Nephron (organoid): ENCODE data around the gene BTBD2.

Experiments
- H3K27ac Mint-ChIP-seq, 3 experiments: 2 replicates each; pipeline ENCODE4 v1.8.0; 2020; ENCODE audit warnings: mixed read lengths in 3 of 3, mild to moderate bottlenecking in 2 of 3, moderate library complexity in 1 of 3
- H3K27me3 Mint-ChIP-seq: 2 replicates; pipeline ENCODE4 v1.8.0; 2021; ENCODE audit warnings: low read depth, mild to moderate bottlenecking, moderate library complexity, mixed read lengths
- H3K36me3 Mint-ChIP-seq: 2 replicates; pipeline ENCODE4 v1.8.0; 2020; ENCODE audit warnings: low read depth, mixed read lengths
- H3K4me1 Mint-ChIP-seq: 2 replicates; pipeline ENCODE4 v1.8.0; 2020; ENCODE audit warnings: mixed read lengths
- H3K4me3 Mint-ChIP-seq, 3 experiments: 2 replicates each; pipeline ENCODE4 v1.8.0; 2020; ENCODE audit warnings: mild to moderate bottlenecking in 3 of 3, mixed read lengths in 3 of 3, moderate library complexity in 2 of 3
- H3K9me3 Mint-ChIP-seq: 2 replicates; pipeline ENCODE4 v1.8.0; 2020; ENCODE audit warnings: mixed read lengths
- TF ChIP-seq, protein P1 (sequence below), 3 experiments: fragments of 200-600 bp; sonication (generic); IDR thresholded peaks; one replicate each; pipeline ENCODE4 v1.5.0; 2021; ENCODE audit warnings: antibody characterized with exemption in 3 of 3; ENCODE audit not compliant: unreplicated experiment in 3 of 3

Gene BTBD2

DNA sequence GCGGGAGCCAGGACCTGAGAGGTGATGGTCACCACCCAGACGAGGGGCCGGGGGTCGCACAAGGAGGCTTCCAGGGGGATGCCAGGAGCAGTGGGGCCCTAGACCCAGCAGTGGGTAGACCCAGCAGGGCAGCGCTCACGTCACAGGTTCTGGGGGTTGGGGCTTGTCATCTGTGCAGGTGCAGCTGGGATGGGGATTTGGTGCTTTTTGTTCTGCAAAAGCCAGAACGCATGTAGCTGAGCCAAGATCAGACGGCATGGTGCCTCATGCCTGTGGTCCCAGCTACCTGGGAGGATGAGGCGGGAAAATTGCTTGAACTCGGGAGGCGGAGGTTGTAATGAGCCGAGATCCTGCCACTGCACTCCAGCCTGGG, 59.4 kb downstream of the BTBD2 start:
- TF ChIP-seq, protein P1, sequence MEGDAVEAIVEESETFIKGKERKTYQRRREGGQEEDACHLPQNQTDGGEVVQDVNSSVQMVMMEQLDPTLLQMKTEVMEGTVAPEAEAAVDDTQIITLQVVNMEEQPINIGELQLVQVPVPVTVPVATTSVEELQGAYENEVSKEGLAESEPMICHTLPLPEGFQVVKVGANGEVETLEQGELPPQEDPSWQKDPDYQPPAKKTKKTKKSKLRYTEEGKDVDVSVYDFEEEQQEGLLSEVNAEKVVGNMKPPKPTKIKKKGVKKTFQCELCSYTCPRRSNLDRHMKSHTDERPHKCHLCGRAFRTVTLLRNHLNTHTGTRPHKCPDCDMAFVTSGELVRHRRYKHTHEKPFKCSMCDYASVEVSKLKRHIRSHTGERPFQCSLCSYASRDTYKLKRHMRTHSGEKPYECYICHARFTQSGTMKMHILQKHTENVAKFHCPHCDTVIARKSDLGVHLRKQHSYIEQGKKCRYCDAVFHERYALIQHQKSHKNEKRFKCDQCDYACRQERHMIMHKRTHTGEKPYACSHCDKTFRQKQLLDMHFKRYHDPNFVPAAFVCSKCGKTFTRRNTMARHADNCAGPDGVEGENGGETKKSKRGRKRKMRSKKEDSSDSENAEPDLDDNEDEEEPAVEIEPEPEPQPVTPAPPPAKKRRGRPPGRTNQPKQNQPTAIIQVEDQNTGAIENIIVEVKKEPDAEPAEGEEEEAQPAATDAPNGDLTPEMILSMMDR (IDR thresholded peaks at IDR 0.05; ENCODE audit: unreplicated experiment in 3 of 3): no peak
- no peaks in the 10 kb centered on the region for H3K27me3 Mint-ChIP-seq
- no peak overlapping the region for H3K27ac Mint-ChIP-seq
- H3K4me1 Mint-ChIP-seq: no peaks in the 10 kb centered on the region
- no peaks in the 10 kb centered on the region for H3K9me3 Mint-ChIP-seq
- no peaks in the 10 kb centered on the region for H3K36me3 Mint-ChIP-seq
- no peak overlapping the region for H3K4me3 Mint-ChIP-seq

DNA sequence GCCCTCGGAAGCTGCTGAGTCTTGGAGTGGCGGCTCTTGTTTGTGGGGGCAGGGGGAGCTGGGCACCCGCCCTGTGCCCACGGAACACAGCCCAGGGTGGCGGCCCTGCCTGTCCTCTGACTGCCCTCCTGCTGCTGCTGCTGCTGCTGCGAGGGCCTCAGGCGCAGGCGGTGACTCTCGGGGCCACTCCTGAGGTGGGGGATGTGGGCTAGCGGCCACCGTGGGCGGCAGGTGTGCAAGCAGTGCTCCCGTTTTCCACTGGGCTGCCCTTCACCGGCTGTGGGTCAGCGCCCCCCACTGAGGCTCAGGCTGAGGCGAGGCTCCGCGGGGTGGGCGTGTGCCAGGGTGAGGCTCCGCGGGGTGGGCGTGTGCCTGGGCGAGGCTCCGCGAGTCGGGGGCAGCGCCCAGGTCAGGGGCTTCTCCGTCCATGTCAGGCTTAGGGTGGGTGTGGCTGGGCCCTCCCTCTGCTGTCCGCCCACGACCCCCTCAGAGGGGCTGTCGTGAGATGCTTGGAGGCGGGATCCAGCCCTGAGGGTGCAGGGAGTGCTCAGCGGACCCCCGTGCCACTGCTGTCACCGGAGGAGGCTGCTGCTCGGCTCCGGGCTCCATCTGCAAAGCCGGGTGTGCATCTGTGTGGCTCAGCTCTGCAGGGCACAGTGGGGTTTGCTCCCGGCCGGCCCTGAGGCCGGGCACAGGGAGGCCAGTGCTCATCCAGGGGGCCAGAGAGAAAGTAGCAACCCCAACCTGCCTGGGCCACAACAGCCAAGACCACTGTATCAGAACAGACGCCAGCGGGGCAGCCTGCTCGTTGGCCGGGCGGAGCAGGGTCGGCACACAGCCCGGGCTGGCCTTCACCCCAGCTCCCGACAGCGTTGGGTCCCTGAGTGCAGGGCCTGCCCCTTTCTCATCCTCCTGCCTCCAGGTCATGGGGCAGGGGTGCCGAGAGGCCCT, 60.1 kb downstream of the BTBD2 start:
- Mint-ChIP-seq H3K27me3 (no peaks in the 10 kb centered on the region), H3K9me3 (no peaks in the 10 kb centered on the region), H3K4me3 (no peak overlapping the region), H3K4me1 (no peaks in the 10 kb centered on the region), H3K27ac (no peak overlapping the region), H3K36me3 (peaks cover under 1% of the 10 kb centered on the region)
- TF ChIP-seq, protein P1 (IDR thresholded peaks at IDR 0.05; ENCODE audit: unreplicated experiment in 3 of 3): no peak

DNA sequence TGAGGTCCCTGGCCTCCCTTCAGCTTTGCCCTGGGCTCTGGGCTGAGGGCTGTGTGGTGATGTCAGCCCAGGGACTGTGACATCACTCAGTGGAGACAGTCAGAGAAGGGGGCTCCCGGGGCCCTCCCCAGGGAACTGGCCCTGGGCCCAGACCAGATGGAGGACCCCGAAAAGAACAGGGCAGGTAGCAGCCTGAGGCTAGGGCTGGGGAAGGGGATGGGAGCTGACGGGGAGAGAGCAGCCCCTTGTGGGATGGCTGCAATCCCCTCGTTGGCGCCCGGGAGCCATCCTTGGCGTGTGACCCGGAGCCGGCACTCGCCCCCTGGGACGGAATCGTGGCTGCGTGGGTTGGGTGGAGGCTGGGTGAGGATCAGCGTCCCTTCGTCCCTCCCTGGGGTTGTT, 61.0 kb downstream of the BTBD2 start:
- Mint-ChIP-seq H3K27me3 (no peaks in the 10 kb centered on the region), H3K4me3 (no peak overlapping the region), H3K4me1 (no peaks in the 10 kb centered on the region), H3K36me3 (peaks cover 4% of the 10 kb centered on the region), H3K9me3 (no peaks in the 10 kb centered on the region), H3K27ac (no peak overlapping the region)
- TF ChIP-seq, protein P1 (IDR thresholded peaks at IDR 0.05; ENCODE audit: unreplicated experiment in 3 of 3): no peak

DNA sequence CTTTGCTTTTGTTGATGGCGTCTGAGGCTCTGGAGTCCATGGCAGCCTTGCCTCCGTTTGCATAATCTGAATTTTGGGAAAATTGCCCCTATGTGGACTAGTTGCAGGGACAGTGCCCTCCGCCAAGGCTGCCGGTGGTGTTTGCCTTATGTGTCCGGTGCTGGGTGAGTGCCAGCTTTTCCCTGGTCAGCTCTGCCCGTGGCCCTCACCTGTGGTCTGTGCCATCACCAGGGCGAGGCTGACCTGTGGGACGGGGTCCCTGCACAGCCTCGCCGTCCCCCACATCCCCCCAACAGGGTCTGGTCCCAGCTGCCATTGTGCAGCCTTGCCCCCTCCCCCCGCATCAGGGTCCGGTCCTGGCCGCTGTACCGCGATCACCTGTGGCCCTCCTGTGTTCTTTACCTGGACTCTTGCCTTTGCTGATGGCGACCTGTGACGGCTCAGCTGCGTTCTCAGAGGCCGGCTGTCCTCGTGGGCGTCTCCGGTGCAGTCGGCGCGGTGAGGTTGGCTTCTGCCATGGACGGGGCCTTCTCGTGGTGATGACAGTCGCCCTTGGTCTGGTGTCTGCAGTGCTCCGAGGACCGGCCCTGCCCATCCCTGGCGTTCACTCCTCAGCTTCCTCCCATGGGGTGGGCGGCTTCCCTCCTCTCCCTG, 61.9 kb downstream of the BTBD2 start:
- Mint-ChIP-seq H3K36me3 (peaks cover 13% of the 10 kb centered on the region), H3K27me3 (no peaks in the 10 kb centered on the region), H3K4me1 (no peaks in the 10 kb centered on the region), H3K4me3 (no peak overlapping the region), H3K9me3 (no peaks in the 10 kb centered on the region), H3K27ac (no peak overlapping the region)
- TF ChIP-seq, protein P1 (IDR thresholded peaks at IDR 0.05; ENCODE audit: unreplicated experiment in 3 of 3): no peak

DNA sequence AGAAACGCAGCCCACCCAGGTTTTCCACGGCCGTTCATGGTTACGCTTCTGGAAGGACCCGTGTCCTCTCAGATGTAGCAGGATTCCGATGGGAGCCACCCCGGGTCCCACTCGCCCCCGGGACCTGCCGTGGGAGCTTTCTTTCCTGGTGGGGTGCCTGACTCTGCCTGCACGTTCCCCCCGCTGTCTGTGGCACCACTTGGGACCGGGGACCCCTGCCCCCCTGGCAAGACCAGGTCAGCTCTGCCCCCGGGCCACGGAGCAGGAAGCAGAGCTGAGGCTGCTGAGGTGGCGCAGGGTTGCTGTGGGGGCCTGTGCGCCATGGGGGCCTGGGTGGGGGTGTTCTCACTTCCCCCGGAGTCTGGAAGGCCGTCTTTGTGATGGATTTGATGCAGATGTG, 62.5 kb downstream of the BTBD2 start:
- peaks cover 15% of the 10 kb centered on the region for H3K36me3 Mint-ChIP-seq

More for the DNA sequence above, 62.5 kb downstream of the BTBD2 start:
- TF ChIP-seq, protein P1 (IDR thresholded peaks at IDR 0.05; ENCODE audit: unreplicated experiment in 3 of 3): no peak
- Mint-ChIP-seq H3K27ac (no peak overlapping the region), H3K9me3 (no peaks in the 10 kb centered on the region), H3K27me3 (no peaks in the 10 kb centered on the region), H3K4me1 (no peaks in the 10 kb centered on the region), H3K4me3 (no peak overlapping the region)
